CD4-positive, alpha-beta memory T cell (primary cell): ENCODE results near the gene GGCX. TPM values are rescaled to one million over a fixed set of nuclear protein-coding genes. Genes with fewer than 3 reads are reported as not detected.

Experiments used
- CTCF ChIA-PET: fragments of 350-600 bp; sonication (Branson Sonifier 250); formaldehyde crosslinking; loops from one replicate; lab custom pipeline; 2021; ENCODE audit warnings: inconsistent platforms; ENCODE audit not compliant: partially characterized antibody; lab: Charles Lee
- POLR2A ChIA-PET: fragments of 350-600 bp; sonication (Branson Sonifier 250); formaldehyde crosslinking; loops from one replicate; lab custom pipeline; 2021; ENCODE audit not compliant: partially characterized antibody; lab: Charles Lee
- DNase-seq, 5 donors: peaks; one replicate each; pipeline versions ENCODE4 v3.0.0 to v3.0.0-alpha.2; 2020 to 2022; ENCODE audit warnings: mixed read lengths in 1 of 5
- H3K27ac ChIP-seq: one replicate; pipeline ENCODE4 v1.7.0; 2013; ENCODE audit warnings: low read depth, low read length
- H3K27me3 ChIP-seq: 2 replicates; pipeline ENCODE4 v1.7.0; 2013; ENCODE audit warnings: mild to moderate bottlenecking, low read length, moderate library complexity; ENCODE audit not compliant: insufficient read depth
- H3K36me3 ChIP-seq: 2 replicates; pipeline ENCODE4 v1.7.0; 2013; ENCODE audit warnings: mild to moderate bottlenecking, low read length, moderate library complexity; ENCODE audit not compliant: insufficient read depth
- H3K4me1 ChIP-seq: 2 replicates; pipeline ENCODE4 v1.7.0; 2013; ENCODE audit warnings: mild to moderate bottlenecking, low read length, moderate library complexity; ENCODE audit not compliant: insufficient read depth
- H3K4me3 ChIP-seq, 2 donors: one replicate each; pipeline ENCODE4 v1.7.0; 2013; ENCODE audit warnings: low read length in 2 of 2, mild to moderate bottlenecking in 1 of 2
- H3K9me3 ChIP-seq, 2 donors: one replicate each; pipeline ENCODE4 v1.7.0; 2013; ENCODE audit warnings: low read length in 2 of 2, control low read depth in 1 of 2; ENCODE audit not compliant: control insufficient read depth in 1 of 2
- H3K27ac Mint-ChIP-seq, 7 donors: one replicate each; pipeline ENCODE4 v1.8.0; 2020 to 2021; ENCODE audit warnings: mixed read lengths in 7 of 7, mild to moderate bottlenecking in 6 of 7, inconsistent platforms in 3 of 7, moderate library complexity in 3 of 7
- H3K27me3 Mint-ChIP-seq, 2 donors: one replicate each; pipeline ENCODE4 v1.8.0; 2020 to 2021; ENCODE audit warnings: mixed read lengths in 2 of 2
- H3K36me3 Mint-ChIP-seq, 2 donors: one replicate each; pipeline ENCODE4 v1.8.0; 2020 to 2021; ENCODE audit warnings: mixed read lengths in 2 of 2, inconsistent platforms in 1 of 2, mild to moderate bottlenecking in 1 of 2
- H3K4me1 Mint-ChIP-seq, 4 donors: one replicate each; pipeline ENCODE4 v1.8.0; 2020 to 2021; ENCODE audit warnings: mixed read lengths in 4 of 4, mild to moderate bottlenecking in 1 of 4
- H3K4me3 Mint-ChIP-seq, 8 donors: one replicate each; pipeline ENCODE4 v1.8.0; 2020 to 2021; ENCODE audit warnings: mixed read lengths in 8 of 8, mild to moderate bottlenecking in 7 of 8, moderate library complexity in 6 of 8, inconsistent platforms in 3 of 8
- H3K9me3 Mint-ChIP-seq, 8 donors: one replicate each; pipeline ENCODE4 v1.8.0; 2020 to 2021; ENCODE audit warnings: mixed read lengths in 8 of 8, mild to moderate bottlenecking in 5 of 8, inconsistent platforms in 3 of 8, moderate library complexity in 1 of 8
- intact Hi-C: fragments of 100-400 bp; cut with micrococcal nuclease; formaldehyde crosslinking; loops from one replicate; pipeline ENCODE4 v1.15.1; 2023
- polyA plus RNA-seq, 2 donors: library from polyadenylated mRNA; unstranded; fragments of 300-500 nt; fragmentation: Illumina TruSeq; gene quantifications; one replicate each; pipeline ENCODE4 v1.2.3, GENCODE V29; 2021
- total RNA-seq, 2 experiments: library from RNA; stranded (reverse); gene quantifications; one replicate each; pipeline ENCODE4 v1.2.3, GENCODE V29; 2021

The GGCX gene
- total and polyA plus RNA-seq, 4 experiments from 2014 or later: 8.4 to 38.1 (median 19.7) TPM

- intact Hi-C loops: loop anchor here (1.0 to 2.0 kb wide), 7 partner anchors 9 to 252 kb away; partner anchors contain the start of genes ELMOD3, GGCX, MAT2A and RETSAT
- H3K4me1 Mint-ChIP-seq: peaks cover 0 to 7% (median 4%) of the 10 kb centered on the region in 4 donors
- ChIA-PET CTCF (interaction anchor here (0.6 to 12.4 kb wide), 37 partner anchors 10 to 286 kb away, joined by 3 to 378 read pairs (median 4); partner anchors contain the start of genes C2orf68, ELMOD3, GGCX and MAT2A), POLR2A (interaction anchor here (1.0 to 7.8 kb wide), 10 partner anchors 9 to 225 kb away, joined by 4 to 113 read pairs (median 8); partner anchors contain the start of genes C2orf68, GGCX, MAT2A and SH2D6)
- H3K9me3 ChIP-seq: no peaks in the 10 kb centered on the region
- H3K36me3 ChIP-seq: peaks cover 42% of the 10 kb centered on the region
- no peak overlapping the region for H3K4me3 ChIP-seq
- H3K27ac ChIP-seq: no peak overlapping the region
- H3K36me3 Mint-ChIP-seq: peaks cover 27 to 58% of the 10 kb centered on the region in 2 donors
- H3K27ac Mint-ChIP-seq: peak overlapping the region; percentile 22 to 70 (median 47)
- no peaks in the 10 kb centered on the region for H3K27me3 Mint-ChIP-seq
- no peak overlapping the region for H3K4me3 Mint-ChIP-seq
- DNase-seq: peak; percentile 86 to 90 (median 87)
- no peaks in the 10 kb centered on the region for H3K27me3 ChIP-seq
- no peaks in the 10 kb centered on the region for H3K4me1 ChIP-seq
- H3K9me3 Mint-ChIP-seq: no peaks in the 10 kb centered on the region
Measured at GRCh38 chr2:85551698-85552678, 9.3 kb downstream of the GGCX start.

DNA sequence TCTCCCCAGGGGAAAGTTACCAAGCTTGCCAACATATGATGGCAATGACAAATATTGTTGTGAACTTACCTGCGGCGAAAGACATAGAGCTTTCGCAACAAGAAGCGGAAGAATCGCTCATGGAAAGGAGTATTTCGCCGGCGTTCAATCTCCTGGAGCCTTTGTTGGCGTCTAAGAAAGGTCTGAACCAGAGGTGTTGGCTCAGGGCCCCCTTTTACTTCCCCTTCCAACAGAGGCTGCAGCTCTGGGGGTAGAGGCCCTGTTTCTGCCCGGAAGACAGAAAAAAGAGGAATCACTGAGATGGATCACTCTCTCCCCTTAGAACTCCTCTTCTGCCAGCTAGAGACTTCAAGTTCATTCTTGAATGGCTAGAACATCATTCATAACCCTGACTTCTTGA, 10.8 kb downstream of the GGCX start:
- H3K4me3 ChIP-seq: no peak overlapping the region

GRCh38 chr2:85549826-85550225, 11.5 kb downstream of the GGCX start:
- DNase-seq: no peak
- Mint-ChIP-seq H3K27ac (no peak overlapping the region), H3K9me3 (no peaks in the 10 kb centered on the region), H3K36me3 (peaks cover 26 to 60% of the 10 kb centered on the region in 2 donors), H3K4me3 (no peak overlapping the region), H3K4me1 (peaks cover 0 to 7% (median 4%) of the 10 kb centered on the region in 4 donors), H3K27me3 (no peaks in the 10 kb centered on the region)
- no peaks in the 10 kb centered on the region for H3K4me1 ChIP-seq
- H3K9me3 ChIP-seq: no peaks in the 10 kb centered on the region
- intact Hi-C loops: no loop called here
- H3K27me3 ChIP-seq: no peaks in the 10 kb centered on the region
- CTCF ChIA-PET: interaction anchor here (0.5 to 12.4 kb wide), 10 partner anchors 9 to 249 kb away, joined by 3 to 378 read pairs (median 6); partner anchors contain the start of genes MAT2A, SH2D6 and VAMP8
- H3K4me3 ChIP-seq: no peak overlapping the region
- POLR2A ChIA-PET: interaction anchor here (0.6 to 7.8 kb wide), 4 partner anchors 10 to 130 kb away, joined by 3 to 113 read pairs (median 48); partner anchors contain the start of genes GGCX, MAT2A and SH2D6
- H3K36me3 ChIP-seq: peaks cover 47% of the 10 kb centered on the region
- H3K27ac ChIP-seq: no peak overlapping the region

More for the DNA sequence above, 10.8 kb downstream of the GGCX start:
- no peak for DNase-seq
- peaks cover 0 to 7% (median 4%) of the 10 kb centered on the region in 4 donors for H3K4me1 Mint-ChIP-seq
- no peaks in the 10 kb centered on the region for H3K27me3 Mint-ChIP-seq
- H3K36me3 ChIP-seq: peaks cover 48% of the 10 kb centered on the region
- H3K27me3 ChIP-seq: no peaks in the 10 kb centered on the region
- no peaks in the 10 kb centered on the region for H3K4me1 ChIP-seq
- H3K27ac ChIP-seq: no peak overlapping the region
- POLR2A ChIA-PET: interaction anchor here (1.0 to 7.8 kb wide), 4 partner anchors 11 to 159 kb away, joined by 3 to 113 read pairs (median 52); partner anchors contain the start of genes GGCX, MAT2A and SH2D6
- CTCF ChIA-PET: interaction anchor here (0.6 to 12.4 kb wide), 16 partner anchors 8 to 227 kb away, joined by 3 to 378 read pairs (median 6); partner anchors contain the start of genes C2orf68, ELMOD3, MAT2A and RETSAT
- intact Hi-C loops: no loop called here
- H3K9me3 Mint-ChIP-seq: no peaks in the 10 kb centered on the region
- H3K27ac Mint-ChIP-seq: no peak overlapping the region
- H3K36me3 Mint-ChIP-seq: peaks cover 30 to 59% of the 10 kb centered on the region in 2 donors
- no peaks in the 10 kb centered on the region for H3K9me3 ChIP-seq
- H3K4me3 Mint-ChIP-seq: no peak overlapping the region

GRCh38 chr2:85549095-85549494, 12.2 kb downstream of the GGCX start:
- no peaks in the 10 kb centered on the region for H3K9me3 Mint-ChIP-seq
- no peaks in the 10 kb centered on the region for H3K27me3 Mint-ChIP-seq
- H3K4me1 Mint-ChIP-seq: peaks cover 3 to 7% (median 4%) of the 10 kb centered on the region in 4 donors
- CTCF ChIA-PET: interaction anchor here (1.0 to 12.4 kb wide), 8 partner anchors 10 to 249 kb away, joined by 3 to 378 read pairs (median 6); partner anchors contain the start of genes MAT2A, SH2D6 and VAMP8
- peak overlapping the region in 1 of 7 donors; percentile 47 for H3K27ac Mint-ChIP-seq
- H3K27ac ChIP-seq: no peak overlapping the region
- no peak overlapping the region for H3K4me3 Mint-ChIP-seq
- POLR2A ChIA-PET: interaction anchor here (0.6 to 7.8 kb wide), 6 partner anchors 10 to 230 kb away, joined by 3 to 113 read pairs (median 3); partner anchors contain the start of genes C2orf68, GGCX, MAT2A and SH2D6
- no peak for DNase-seq
- H3K36me3 ChIP-seq: peaks cover 47% of the 10 kb centered on the region
- intact Hi-C loops: no loop called here
- H3K4me1 ChIP-seq: no peaks in the 10 kb centered on the region
- no peak overlapping the region for H3K4me3 ChIP-seq
- H3K27me3 ChIP-seq: no peaks in the 10 kb centered on the region
- H3K36me3 Mint-ChIP-seq: peaks cover 27 to 60% of the 10 kb centered on the region in 2 donors
- no peaks in the 10 kb centered on the region for H3K9me3 ChIP-seq

DNA sequence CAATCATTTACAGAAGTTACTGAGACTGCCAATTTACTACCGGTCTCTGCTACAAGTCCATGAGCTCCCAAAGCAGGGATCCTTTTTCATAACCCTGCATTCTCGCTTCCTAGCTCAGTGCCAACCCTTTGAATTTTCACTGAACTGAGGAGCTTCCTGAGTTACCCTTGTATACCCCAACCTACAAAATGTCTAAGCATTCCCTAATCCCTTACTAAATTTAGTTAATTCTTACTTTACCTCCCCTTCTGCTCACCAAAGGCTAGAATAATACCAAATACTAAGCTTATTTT, 12.7 kb downstream of the GGCX start:
- ChIA-PET CTCF (interaction anchor here (1.1 to 12.4 kb wide), 7 partner anchors 8 to 248 kb away, joined by 3 to 378 read pairs (median 7); partner anchors contain the start of genes MAT2A and SH2D6), POLR2A (interaction anchor here (0.7 to 7.8 kb wide), 5 partner anchors 9 to 229 kb away, joined by 3 to 113 read pairs (median 3); partner anchors contain the start of genes C2orf68, GGCX, MAT2A and SH2D6)
- H3K9me3 ChIP-seq: no peaks in the 10 kb centered on the region
- Mint-ChIP-seq H3K27me3 (no peaks in the 10 kb centered on the region), H3K4me1 (peaks cover 3 to 7% (median 5%) of the 10 kb centered on the region in 4 donors), H3K36me3 (peaks cover 31 to 59% of the 10 kb centered on the region in 2 donors), H3K9me3 (no peaks in the 10 kb centered on the region), H3K4me3 (no peak overlapping the region), H3K27ac (peak overlapping the region in 3 of 7 donors; percentile 6 to 57 (median 46))
- H3K27ac ChIP-seq: no peak overlapping the region
- no peaks in the 10 kb centered on the region for H3K4me1 ChIP-seq
- H3K4me3 ChIP-seq: no peak overlapping the region
- no peaks in the 10 kb centered on the region for H3K27me3 ChIP-seq
- no peak for DNase-seq
- peaks cover 44% of the 10 kb centered on the region for H3K36me3 ChIP-seq
- intact Hi-C loops: no loop called here

DNA sequence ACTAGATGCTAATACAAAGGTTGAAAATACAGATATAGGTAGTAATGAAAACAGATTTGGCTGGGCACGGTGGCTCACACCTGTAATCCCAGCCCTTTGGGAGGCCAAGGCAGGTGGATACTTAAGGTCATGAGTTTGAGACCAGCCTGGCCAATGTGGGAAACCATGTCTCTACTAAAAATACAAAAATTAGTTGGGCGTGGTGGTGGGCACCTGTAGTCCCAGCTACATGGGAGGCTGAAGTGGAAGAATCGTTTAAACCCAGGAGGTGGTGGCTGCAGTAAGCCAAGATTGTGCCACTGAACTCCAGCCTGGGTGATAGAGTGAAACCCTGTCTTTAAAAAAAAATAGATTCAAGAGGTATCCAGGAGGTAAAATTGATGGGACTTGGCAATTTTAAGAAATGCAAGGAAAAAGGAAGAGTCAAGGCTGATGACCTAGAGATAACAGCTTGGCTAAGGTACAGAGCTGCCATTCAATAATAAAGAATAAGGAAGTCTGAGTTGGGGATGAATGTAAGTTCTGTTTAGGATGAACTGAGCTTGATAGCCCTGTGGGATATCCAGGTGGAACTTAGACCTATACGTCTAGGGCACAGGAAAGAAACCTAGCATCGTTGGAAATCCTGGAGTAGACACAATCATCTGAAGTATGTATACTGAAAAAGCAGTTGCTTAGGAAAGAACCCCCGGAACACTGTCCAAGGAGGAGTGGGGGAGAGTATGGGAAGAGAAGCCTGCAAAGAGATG, 13.3 kb downstream of the GGCX start:
- Histone ChIP-seq H3K27me3 (no peaks in the 10 kb centered on the region), H3K27ac (no peak overlapping the region), H3K4me1 (no peaks in the 10 kb centered on the region), H3K4me3 (no peak overlapping the region), H3K36me3 (peaks cover 45% of the 10 kb centered on the region), H3K9me3 (no peaks in the 10 kb centered on the region)
- Mint-ChIP-seq H3K36me3 (peaks cover 35 to 61% of the 10 kb centered on the region in 2 donors), H3K4me1 (peaks cover 4 to 10% (median 6%) of the 10 kb centered on the region in 4 donors), H3K27me3 (no peaks in the 10 kb centered on the region), H3K4me3 (no peak overlapping the region), H3K9me3 (no peaks in the 10 kb centered on the region), H3K27ac (peak overlapping the region in 4 of 7 donors; percentile 13 to 51 (median 44))
- CTCF ChIA-PET: interaction anchor here (1.1 to 12.4 kb wide), 7 partner anchors 9 to 247 kb away, joined by 3 to 378 read pairs (median 7); partner anchors contain the start of genes MAT2A and SH2D6
- DNase-seq: no peak
- intact Hi-C loops: no loop called here
- POLR2A ChIA-PET: interaction anchor here (1.2 to 7.8 kb wide), 3 partner anchors 8 to 128 kb away, joined by 3 to 113 read pairs (median 92); partner anchors contain the start of genes C2orf68, MAT2A and SH2D6
